ENCODE data around the gene LGALS9.

The LGALS9 gene

GRCh38 chr17:27630607-27631410 lies at the start of gene LGALS9:
LGALS9 (plus strand) TSS chr17:27631188; CDS start chr17:27631266, 78 bp downstream.
- no peak for DNase-seq

DNA sequence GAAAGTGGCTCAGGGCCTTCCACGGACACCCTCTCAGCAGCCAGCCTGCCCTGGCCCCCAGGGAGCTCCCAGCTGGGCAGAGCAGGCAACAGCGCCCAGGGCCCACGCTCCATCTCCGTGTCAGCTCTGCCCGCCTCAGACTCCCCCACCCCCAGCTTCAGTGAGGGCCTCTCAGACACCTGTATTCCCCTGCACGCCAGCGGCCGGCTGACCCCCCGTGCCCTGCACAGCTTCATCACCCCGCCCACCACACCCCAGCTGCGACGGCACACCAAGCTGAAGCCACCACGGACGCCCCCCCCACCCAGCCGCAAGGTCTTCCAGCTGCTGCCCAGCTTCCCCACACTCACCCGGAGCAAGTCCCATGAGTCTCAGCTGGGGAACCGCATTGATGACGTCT lies 48.3 kb upstream of the LGALS9 start:
- DNase-seq, result no peak

GRCh38 chr17:27585153-27585681 lies 45.8 kb upstream of the LGALS9 start:
- no peak for DNase-seq

GRCh38 chr17:27585792-27586191 lies 45.2 kb upstream of the LGALS9 start:
- DNase-seq, result no peak

- DNase-seq, result no peak
Observed at GRCh38 chr17:27586203-27586721, 44.7 kb upstream of the LGALS9 start.

GRCh38 chr17:27588354-27588753 lies 42.6 kb upstream of the LGALS9 start:
- no peak for DNase-seq

- no peak for DNase-seq
Observed at GRCh38 chr17:27590864-27591263, 40.1 kb upstream of the LGALS9 start.

DNA sequence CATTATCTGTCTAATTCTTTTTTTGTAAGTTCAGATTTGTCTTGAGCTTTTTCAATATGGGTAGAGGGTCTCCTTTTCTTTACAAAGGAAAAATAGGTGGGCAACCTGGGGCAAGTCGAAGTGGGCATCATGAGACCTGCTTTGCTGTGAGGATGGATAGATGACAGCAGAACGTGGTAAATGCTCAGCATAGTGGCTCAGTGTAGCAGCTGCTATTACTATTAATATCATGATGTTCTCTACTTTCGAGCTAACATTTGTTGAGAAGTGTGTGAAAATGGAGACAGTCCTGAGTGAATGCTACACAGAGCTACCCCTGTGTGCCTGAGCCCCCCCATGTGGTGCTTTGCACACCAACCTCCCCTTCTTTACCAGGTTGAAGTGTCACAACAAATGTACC lies 39.0 kb upstream of the LGALS9 start:
- no peak for DNase-seq

DNA sequence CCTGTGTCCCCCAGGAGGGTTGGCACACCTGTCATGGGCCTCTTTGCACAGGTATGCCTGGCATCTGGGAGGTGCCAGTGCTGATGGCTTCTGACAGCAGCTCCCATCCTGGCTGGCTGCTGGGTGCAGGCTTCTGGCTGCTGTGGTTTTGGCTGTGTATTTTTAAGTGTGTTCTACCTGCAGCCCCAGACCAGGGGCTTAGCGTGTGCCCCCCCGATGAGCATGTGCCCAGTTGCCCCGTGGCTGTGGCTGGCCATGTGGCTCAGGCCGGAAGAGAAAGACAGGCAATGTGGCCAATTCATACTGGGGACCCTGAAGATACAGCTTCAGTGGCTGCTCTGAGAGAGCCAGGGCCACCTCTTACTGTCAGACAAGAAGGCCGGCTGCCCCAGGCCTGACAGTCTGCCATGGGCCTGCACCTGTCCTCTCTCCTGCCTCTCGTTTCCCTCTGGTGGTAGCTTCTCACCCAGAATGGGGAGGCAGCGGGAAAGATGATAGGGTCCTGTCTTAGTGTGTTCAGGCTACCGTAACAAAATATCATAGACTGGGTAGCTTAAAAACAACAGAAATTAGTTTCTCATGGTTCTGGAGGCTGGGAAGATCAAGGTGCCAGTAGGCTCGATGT lies 37.6 kb upstream of the LGALS9 start:
- no peak for DNase-seq

- DNase-seq, result no peak
Observed at GRCh38 chr17:27593857-27594255, 37.1 kb upstream of the LGALS9 start.

DNA sequence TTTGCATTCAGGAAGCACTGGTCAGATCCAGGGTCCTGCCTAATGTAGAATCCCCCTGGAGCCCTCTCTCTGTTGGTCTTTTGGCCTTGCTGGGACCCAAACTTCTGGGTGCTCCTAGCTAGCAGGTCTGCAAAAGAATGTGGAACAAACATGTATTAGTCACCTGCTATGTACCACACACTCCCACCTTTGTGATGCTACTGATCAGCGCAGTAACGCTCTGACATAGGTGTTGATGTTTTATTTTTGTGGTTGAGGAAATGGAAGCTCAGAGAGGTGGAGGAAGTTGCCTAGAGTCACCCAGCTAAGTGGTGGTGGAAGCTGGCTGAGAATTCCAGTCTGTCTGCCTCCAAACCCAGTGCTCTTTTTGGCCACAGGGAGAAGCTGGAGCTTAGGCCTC lies 35.8 kb upstream of the LGALS9 start:
- no peak for DNase-seq

DNA sequence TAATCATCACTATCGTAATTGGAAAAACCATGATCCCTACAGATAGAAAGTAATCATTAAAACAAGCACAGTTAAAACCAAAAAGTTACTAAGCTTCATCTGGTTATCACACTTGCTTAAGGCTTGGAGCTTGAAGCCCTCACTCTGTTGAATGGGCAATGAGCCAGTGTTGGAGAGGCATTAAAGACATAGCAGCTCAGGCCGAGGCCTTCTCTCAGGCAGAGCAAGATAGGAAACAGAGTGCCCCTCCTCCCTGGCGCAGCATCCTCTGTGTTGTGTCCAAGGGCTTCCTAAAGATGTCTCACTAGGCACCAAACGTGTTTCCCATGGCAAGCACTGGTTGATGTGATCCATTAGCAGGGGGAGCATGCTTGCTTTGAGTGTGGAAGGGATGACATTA lies 34.9 kb upstream of the LGALS9 start:
- DNase-seq, result no peak

- no peak for DNase-seq
Observed at GRCh38 chr17:27596566-27597187, 34.3 kb upstream of the LGALS9 start.

GRCh38 chr17:27597188-27597580 lies 33.8 kb upstream of the LGALS9 start:
- DNase-seq, result no peak

- DNase-seq, result no peak
Observed at GRCh38 chr17:27597783-27598320, 33.1 kb upstream of the LGALS9 start.

DNA sequence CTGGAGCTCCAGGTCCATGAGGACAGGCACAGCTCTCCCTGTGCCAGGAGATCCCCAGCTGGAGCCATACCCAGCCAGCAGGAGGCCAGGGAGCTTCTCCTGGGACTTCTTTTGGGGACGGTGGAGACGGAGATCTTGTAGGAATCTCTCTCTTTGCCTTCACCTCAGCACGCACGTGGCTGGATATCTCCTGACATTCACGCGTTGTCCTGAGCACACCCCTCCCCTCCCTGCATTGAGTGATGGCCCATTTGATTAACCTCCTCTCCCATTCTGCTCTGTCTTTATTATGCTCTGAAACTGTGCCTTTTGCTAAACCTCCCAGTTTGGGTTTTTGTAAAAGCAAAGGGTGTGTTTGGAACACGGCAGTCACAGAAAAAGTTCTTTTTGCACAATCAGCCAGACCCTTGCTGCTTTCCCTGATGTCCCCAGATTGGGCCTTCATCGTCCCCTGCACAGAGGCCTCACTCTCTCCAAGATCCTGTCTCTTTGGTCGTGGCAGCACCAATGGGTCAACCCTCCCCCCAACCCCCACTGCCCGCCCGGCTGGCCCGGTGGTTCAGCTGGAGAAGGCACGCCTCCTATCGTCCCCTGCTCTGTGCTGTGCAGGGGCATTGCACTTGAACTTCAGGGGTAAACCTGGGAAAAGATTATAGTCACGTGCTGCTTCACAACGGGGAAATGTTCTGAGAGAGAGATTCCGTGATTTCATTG lies 32.5 kb upstream of the LGALS9 start:
- no peak for DNase-seq

DNA sequence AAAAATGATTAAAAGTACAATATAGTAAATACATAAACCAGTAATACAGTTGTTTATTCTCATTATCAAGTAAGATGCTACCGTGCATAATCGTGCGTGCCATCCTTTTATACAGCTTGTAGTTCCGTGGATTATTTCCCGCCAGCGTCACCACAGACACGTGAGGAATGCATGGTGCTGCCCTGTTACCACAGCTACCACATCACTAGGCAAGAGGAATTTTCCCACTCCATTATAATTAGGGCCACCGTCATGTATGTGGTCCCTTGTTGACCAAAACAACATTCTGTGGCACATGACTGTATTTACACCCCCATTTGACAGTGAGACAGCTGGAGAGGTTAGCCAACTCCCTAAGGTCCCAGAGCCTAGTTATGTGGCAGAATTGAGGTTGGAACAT lies 30.5 kb upstream of the LGALS9 start:
- DNase-seq, result no peak

GRCh38 chr17:27601069-27601974 lies 29.7 kb upstream of the LGALS9 start:
- DNase-seq, result peak; percentile 24

- DNase-seq, result no peak
Observed at GRCh38 chr17:27601975-27602302, 29.0 kb upstream of the LGALS9 start.

DNA sequence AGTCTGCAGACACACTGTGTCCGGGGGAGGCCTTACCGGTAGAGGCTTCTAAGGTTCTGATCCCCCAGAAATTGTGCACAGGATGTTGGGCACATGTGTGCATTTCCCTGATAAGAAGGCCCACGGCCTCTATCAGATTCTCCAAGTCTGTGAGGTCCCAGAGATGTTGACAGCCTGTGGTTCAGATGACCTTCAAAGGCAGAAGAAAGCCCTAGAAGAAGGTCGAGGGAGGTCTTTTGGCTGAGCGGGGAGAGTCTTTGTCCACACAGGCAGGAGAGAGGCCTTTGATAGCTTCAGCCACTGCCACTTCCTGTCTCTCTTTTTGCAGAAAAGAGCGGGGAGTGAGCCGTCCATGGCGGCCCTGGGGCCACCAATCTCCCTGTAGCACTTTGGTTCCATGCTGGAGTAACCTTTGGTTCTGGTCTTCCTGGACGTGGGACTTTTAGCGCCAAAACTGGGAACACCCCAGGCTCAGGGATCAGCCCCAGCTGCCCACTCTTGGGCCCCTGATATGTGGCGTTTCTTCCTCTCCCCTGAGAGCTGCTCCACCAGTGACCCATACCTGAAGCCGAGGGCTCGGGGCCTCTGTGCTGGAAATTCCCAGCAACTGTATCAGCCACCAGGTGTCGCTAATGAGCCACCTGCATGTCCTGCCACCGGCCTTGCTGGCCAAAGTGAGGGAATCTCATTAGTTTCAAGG lies 28.1 kb upstream of the LGALS9 start:
- DNase-seq, result no peak

- no peak for DNase-seq
Observed at GRCh38 chr17:27603421-27603770, 27.6 kb upstream of the LGALS9 start.

All from NCI-H2107 (cell line).